Stimulated activated CD8-positive, alpha-beta memory T cell treated with anti-CD3 and anti-CD28 coated beads, Interleukin-2, amount 100 ng/mL, for 1 hour (primary cell): ENCODE data around the gene FLT1.

Experiments
- DNase-seq, 2 donors: peaks; one replicate each; pipeline ENCODE4 v3.0.0-alpha.2; 2020; ENCODE audit warnings: low read depth in 2 of 2

The FLT1 gene

DNA sequence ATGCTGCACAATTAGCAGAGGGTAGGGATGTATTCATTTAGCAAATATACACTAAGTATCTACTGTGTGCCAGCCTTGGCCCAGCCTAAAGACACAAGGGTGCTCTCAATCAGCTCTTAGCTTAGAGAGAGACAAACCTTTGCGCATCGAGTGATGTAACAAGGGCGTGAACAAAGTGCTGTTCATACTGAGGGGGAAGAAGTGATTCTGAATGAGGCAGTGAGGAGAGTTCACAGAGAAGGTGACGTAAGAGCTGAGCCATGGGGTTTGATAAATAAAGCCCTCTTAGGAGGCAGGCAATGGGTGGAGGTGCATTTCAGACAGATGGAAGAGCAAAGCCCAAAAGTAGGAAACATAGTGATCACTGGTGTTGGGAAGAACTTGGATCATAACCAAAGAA is 68.5 kb downstream of the FLT1 start:
- DNase-seq: no peak

DNA sequence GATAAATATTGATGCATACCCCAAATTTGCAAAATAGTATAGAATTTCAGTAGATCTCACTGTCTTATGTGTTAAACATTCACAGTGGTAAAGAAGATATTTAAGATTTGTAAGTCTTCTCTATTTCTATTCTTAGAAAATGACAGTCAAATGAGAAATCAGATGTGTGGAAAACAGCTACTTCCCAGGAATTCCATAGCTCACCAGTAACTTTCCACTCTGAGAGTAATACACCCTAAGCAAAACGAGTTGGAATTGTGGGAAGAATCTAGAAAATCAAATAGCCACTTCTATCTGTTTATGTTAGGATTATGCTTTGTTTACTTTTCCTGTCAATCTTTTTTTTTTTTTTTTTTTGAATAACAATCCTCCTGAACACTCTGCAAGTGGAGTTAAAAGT is 69.1 kb downstream of the FLT1 start:
- DNase-seq: no peak

DNA sequence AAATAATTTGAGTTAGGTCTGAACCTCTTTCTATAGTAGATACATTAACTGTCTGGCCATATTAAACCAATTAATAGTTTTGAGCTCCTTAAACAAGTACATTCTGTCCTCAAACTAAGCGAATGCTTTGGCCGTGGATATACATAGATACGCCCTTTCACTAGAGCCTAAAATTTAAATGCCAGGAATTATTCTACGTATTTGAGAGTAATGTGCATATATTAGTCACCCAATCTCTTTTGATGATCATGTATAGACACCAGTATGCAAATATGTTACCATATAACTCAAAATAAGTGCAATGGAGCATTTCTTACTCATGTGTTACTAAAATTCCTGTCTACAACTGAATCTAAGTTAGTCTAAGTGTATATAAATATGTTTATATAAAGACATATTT is 70.4 kb downstream of the FLT1 start:
- DNase-seq: no peak

DNA sequence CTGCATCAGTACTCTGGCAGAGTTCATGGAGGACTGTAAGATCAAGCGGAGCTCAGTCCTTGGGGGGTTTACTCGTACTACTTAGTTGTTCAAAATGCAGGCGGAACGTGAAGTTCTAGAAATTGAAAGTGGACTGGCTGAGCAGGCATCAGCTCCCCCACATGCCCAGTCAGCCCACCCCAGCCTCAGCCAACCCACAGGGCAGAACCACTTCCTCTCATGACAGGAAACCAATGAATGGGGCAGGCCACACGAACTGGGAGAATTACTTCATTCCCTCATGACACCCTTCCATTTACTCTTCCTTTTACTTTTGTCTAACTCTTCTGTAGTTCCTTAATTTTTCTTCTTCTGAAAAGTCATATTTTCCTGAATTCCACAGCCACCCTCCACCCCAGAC is 71.9 kb downstream of the FLT1 start:
- DNase-seq: peak in 1 of 2 donors; percentile 5

DNA sequence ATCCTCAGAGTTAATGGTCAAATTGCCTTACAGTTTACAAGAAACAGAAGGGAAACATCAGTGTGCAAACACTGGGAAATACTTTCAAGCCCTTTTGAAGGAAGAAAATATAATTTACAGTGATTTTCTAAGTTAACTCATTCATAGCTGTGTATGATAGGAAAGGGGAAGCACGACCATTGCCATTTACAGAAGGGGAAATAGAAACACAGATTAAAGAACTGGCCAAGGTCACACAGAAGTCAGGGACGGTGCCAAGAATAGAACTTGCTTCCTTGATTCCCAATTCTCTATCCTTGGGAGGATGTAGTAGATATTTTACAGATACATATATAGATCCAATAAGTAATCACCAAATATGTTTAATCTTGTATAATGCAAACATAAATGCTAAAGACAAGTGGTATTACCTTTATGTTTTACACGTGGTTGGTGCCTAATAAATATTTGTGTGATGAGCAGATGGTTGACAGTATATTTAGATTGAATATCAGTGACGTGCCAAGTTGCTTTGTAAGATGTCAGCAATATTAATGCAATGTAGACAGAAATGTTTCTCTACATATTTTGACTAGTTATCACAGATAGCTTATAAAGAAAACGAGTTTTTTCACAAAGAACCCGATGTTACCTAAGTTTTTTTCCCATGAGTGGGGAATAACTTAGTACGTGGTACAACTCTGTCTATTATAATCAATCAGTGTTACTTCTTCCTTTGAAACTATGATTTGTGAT is 73.1 kb downstream of the FLT1 start:
- DNase-seq: no peak

DNA sequence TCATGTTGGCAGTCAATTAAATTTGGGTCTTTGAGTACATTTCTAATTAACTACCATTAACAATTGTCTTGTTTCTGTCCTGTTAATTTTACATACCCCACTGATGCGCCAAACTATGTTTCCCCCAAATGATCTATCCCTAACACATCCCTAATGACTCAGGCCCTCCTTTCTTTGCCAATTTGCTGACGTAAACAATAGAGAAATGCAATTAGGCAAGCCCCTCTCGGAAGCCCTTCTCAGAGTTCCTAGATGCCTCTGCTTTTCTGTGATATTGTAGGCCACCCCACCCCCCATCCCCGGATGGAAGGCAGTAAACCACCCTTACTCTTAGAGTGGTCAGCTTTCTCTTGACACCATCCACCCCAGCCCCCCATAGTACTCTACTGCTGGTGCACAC is 74.2 kb downstream of the FLT1 start:
- DNase-seq: no peak

DNA sequence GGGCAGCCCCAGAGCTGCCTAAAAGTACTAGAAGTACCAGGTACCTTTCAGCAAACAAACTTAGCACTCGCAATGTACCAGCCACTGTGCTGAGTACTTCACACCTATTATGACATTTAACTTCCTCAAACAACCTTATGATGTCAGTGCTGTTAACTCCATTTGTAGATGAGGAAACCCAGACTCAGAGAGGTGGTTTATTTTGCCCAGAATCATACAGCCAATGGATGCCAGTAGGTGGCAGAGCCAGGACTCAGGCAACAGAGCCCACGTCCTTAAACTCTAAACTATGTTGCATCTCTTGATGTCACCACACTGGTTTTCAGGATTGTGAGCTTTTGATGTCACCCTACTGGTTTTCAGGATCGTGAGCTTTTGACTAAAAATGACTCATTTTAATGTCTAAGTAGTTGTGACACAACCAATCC is 78.9 kb downstream of the FLT1 start:
- DNase-seq: no peak

DNA sequence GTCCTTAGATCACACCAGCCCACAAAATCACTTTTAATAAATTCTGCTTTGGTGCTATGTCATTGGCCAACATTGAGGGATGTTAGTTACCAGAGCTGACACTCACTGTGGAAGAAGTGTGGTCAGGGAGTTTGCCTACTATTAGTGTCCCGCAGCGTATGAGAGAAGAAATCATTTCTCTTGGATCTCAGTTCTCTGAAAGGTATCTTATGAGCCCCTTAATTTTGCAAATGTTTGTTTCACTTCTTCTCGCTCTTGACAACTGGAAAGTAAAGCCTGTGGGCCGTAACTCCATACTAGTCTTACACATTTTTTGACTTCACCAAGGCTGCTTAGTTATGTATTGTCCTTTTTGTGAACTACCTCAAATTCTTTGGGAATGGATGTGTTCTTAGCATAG is 80.9 kb downstream of the FLT1 start:
- DNase-seq: no peak

DNA sequence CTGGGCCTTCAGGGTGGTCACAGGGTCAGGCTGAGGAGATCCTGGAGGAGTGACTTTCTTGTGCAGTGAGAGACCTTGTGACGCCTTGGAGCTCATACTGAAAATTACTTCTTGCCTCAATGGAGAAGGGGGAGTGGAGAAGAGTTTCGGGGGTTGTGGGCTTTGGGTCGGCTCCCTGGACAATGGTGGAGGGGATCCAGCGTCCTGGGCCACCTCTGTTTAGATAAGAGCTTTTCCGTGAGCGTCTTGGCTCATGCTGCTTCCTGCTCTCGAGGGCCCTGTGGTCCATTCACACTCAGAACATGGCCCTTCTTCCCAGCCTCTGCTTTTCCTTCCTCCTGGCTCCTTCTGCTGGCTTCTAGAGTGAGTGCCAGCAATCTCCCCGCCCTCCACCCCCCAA is 81.9 kb downstream of the FLT1 start:
- DNase-seq: no peak

DNA sequence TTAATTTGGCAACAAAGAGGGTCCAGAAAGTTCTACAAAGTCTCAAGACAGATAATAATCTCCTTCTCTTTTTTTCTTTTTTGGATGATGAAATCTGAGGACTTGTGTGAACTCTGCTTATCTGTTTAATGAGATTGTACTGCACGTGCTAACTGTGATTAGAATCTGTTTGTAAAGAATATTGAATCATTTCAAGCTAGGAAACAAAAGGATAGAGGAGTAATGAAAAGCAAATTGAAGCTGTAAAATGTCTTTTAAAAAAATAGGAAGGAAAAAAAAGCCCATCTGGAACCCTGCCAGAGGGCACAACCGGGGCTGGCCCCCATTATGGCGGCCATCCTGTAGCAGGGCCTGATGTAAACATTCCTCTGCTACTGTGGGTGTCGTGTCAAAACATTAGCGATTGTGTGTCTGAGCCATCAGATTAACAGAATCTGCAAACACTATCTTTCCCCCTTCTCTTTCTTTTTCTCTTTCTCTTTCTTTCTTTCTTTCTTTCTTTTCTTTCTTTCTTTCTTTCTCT is 83.0 kb downstream of the FLT1 start:
- DNase-seq: no peak

DNA sequence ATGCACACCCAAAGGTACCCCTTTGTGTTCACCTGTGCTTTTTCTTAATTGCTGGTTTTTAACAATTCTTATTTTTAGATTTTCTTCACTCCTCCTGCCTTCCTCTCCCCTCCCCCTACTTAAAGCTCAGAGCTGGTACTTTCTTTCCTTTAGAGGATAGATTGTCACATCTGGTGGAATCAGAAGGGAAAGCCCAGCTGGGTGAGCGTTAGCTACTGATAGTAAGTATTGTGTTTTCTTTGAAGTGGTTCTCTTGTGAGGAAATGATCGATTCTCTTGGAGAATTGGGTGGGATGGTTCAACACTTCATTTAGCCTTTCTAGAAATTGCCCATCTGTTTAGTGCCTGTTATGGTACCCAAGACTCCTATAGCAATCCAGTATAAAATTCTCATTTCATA is 84.8 kb downstream of the FLT1 start:
- DNase-seq: no peak

DNA sequence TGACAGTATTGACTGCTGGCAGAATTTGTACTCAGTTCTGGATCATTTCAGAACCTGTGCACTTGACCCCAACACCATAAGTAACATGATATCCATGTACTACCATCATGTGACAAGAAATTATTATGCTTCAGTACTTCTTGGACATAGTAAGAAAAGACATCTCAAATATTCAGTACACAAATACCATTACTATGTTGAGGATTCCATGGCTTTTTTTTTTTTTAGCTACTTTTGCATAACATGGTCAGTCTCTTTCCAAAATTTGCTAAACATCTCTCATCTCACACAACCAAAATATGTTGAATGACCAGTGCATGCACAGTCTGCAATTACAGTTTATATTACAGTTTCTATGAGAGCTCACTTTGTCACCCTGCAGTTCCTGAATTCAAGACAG is 85.3 kb downstream of the FLT1 start:
- DNase-seq: no peak

DNA sequence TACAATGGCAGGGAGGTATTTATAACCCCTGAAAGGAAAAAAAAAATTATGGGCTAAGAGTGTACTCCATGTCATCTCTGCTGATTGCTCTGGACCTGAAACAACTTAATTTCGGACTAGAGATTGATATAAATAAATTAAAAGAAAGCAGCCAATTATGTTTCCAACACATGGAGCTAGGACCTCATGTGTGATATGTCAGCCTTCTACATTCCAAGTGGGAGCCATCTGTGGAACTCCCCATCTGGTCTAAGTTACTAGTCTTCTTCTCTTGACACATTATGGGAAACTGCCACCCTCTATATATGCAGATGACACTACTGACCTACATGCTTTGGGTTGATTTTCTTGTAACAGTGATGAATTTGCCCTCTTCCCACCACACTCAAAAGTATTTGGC is 86.1 kb downstream of the FLT1 start:
- no peak for DNase-seq

DNA sequence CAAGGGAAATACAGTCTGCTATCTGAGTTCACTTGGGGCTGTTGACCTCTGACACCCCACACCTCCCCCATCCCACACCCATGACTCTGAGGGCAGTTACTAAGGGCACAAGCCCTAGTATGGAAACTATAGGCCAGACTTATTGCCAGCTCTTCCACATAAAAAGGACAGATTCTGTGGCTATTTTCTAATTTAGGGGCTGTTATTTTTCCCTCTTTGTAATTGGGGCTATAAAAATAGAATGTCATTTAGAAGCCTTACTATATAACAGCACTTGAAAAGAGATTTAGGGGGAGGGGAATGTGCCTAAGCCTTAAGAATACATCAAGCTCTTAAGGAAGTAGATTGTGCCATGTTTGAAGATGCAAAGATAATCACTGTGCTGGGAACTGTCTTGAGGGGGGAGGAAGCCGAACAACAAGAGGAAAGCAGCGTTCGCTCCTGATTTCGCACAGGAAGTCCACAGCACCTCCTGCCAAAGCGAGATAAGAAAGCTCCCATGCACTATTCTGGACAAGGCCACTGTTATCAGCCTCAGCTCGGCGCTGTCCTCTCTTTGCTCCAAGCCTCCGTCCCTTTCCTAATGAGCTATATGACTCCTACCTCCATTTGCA is 86.6 kb downstream of the FLT1 start:
- no peak for DNase-seq

DNA sequence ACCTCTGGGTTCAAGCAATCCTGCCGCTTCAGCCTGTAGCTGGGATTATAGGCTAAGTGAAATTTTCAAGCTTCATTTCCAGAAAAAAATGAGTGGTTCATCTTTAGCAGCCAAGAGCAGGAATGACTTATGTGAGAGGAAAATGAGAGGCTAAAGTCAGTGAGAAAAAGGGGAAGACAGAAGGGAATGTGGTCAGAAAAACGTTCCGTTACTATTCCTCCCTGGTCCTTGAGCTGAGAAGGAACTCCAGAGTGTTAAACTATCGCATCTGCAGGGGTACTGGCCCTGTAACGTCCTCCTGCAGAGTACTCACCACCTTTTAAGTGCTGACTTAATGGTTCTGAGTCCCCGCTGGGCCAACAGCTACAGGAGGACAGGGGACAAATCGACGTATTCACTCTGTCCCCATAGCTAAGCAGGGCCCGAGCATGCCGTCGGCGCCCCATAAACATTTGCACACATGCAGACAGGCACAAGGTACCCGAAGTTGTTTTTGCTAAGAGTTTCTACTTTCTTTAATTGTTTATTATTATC is 88.1 kb downstream of the FLT1 start:
- no peak for DNase-seq

DNA sequence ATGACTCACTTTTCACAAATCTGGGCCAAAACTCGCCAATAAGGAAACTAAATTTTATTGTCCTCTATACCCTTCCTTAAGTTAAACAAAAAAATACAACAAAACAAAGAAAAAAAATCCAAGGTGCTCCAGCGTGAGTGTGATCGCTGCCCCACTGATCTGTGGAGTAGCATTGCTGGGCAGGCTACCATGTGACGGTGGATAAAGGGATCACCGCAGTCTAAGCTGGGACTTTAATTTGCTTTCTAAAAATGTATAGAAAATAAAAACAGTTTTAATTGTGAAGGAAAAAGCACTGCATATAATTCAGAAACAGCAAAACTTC is 92.9 kb downstream of the FLT1 start:
- no peak for DNase-seq

DNA sequence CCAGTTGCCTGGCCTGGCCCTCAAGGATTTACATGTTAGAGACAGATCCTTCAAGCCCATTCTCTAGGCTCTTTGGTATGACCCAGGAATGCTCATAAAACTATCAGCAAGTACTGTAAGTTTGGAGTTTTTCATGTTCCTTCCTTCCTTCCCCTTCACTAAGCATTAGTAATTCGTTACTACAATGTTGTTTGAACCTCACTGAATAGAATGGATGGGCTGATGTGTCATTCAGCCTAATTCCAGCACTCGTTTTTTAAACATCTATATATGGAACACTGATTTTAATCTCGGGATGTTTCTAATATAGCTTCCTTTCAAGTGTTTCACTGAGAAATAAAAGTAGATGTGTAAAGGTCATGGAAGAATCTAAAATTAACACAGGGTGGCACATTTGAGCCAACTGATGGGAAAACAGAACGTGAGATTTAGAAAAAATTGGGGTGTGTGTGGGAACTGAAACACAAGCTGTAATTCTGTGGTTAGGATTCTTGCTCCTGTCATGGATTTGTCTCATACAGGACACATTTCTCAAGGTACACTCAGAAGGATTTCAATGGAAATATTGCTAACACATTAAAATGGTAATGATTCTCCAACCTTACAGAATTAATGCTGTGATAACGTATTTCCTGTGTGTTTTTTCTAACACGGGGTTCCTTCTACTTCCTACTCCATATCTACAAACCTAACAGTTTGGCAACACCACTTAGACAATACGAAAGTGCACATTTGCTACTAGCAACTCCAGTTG is 93.4 kb downstream of the FLT1 start:
- no peak for DNase-seq

DNA sequence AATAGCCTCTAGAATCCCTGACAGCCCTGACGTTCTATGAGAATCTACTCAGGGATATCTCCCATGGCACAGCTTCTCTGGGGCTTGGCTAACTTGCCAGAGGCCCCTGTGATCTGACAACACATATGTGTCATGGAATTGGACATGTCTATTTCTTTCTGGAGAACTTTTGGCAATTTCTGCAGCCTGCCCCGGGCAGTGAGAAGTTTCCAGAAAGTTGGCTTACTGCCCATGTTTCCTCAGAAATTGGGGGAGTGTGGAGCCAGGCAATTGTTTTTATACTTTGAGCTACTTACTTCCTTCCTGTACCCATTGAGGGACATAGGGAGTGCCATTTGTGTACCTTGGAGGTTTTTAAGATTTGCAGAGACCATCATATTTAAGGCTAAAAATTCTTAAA is 98.9 kb downstream of the FLT1 start:
- no peak for DNase-seq

DNA sequence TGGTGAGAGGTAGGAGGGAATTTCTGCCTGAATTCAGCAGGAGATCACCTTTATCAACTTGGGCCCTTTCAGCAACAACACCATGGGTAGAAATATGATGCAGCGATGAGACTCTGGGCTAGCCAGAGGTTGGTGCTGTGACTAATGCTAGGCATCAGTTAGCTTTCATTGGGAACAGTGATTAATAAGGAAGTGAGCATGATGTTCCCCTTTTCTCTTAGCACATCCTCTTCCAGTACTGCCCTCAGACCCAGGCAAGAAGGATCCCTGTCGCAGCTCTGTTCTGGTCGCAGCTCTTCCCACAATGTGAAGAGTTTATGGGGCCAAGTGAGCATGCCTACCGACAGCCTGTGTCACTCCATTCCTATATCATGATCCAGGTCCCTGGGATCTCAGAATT is 100.5 kb downstream of the FLT1 start:
- no peak for DNase-seq

DNA sequence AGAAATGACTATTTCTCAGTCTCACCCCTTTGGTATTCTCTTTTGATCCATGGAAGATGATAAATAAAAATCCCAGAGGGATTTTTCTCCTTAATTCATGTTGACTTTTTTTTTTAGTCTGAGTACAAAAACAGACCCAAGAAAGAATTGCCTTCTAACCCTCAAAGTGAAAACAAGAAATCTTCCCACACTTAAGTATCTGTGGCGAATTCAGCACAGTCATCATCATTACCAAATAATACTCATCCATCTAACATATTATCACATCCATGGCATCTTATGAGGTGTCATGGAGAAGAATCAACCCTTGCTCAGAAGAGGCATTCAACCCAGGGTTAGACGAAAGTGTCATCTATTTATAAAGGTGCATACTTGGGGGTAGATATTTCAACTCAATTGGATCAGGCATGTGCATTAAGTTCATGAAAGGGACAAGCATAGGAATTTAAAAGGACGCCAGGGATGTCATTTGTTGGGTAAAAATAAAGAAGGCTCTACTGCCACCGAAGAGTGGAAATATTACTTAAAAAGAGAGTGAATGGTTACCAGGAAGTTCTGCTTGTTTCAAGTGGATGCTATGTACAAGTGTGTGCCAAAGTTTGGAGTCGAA is 101.9 kb downstream of the FLT1 start:
- DNase-seq: no peak

DNA sequence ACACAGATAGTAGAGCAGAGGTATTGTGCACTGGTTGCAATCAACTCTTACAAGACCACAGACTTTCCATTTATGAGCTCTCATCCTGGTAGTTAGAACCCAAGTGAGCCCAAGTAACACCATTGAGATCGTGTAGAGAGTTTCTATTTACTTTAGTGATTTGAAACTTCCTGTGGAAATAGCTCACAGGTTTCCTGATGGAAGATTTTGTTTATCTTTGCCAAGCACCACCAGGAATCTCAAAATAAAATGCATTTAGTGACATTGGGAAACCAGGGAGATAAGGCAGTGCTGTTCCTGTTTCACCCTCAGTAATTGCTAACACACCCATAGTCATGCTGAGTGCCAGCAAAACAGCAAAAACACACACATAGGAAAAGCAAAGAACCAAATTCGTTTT is 102.5 kb downstream of the FLT1 start:
- DNase-seq: no peak

DNA sequence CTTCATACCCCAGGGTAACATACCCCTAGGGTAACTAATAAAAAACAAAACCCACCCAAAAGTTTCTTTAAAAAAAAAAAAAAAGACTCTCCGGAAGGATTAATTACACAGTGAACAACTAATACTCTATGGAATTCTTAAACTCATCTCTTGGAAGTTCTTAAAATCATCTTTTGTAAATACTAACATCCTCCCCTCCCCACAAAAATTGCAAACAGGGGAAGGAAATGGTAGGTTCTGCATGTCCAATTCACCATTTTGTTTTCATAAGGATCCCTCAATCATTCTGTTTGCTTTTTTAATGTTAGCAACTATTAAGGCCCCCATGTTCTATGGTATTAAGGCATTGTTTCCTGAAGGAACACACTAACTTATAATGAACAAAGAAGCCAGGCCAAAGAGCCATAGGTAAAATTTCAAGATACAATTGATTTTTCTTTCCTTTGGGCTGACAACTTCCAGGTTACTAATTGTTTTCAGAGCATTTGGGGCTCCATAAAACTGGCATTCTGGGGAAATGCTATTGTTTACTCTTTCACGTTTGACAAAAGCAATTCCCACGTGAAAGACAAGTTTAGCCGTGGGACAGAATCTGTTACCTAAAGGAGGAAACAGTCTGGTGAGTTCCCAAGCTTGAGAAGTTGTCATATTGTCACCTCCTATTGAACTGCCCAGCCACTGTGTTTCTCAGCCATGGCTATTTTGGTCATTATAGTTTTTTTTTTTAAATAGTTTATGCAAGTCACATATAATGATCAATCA is 107.0 kb downstream of the FLT1 start:
- no peak for DNase-seq
